ENCODE measurements around the gene DENND1A. TPM values are rescaled to one million over a fixed set of nuclear protein-coding genes. Genes with fewer than 3 reads are reported as not detected.
"Not testable (repeated sequence)": the region's sequence is repeated elsewhere in the genome, so short reads cannot be mapped to it uniquely, and the experiment has no call there.

Gene DENND1A
- polyA plus RNA-seq, 6 donors from 2014 or later: 4.0 to 9.5 (median 5.3) TPM

- DNase-seq (no peak), ATAC-seq (ENCODE audit: low read depth in 2 of 2) (no peak)
- no peaks in the 10 kb centered on the region for H3K36me3 Mint-ChIP-seq
- H3K27me3 Mint-ChIP-seq: peaks cover 15 to 39% (median 38%) of the 10 kb centered on the region in 3 donors
- no peak overlapping the region for H3K4me3 Mint-ChIP-seq
- peaks cover 9 to 18% (median 16%) of the 10 kb centered on the region in 3 donors for H3K4me1 Mint-ChIP-seq
- peak overlapping the region in 1 of 6 donors; percentile 53 for H3K27ac Mint-ChIP-seq
- peaks cover 0 to 4% (median 0%) of the 10 kb centered on the region in 7 donors for H3K9me3 Mint-ChIP-seq
These were observed 30.4 kb upstream of the DENND1A start for GRCh38 chr9:123960366-123960765.

GRCh38 chr9:123959787-123960186 is 29.9 kb upstream of the DENND1A start:
- H3K4me1 Mint-ChIP-seq: peaks cover 3 to 13% (median 10%) of the 10 kb centered on the region in 3 donors
- peaks cover 0 to 4% (median 0%) of the 10 kb centered on the region in 7 donors for H3K9me3 Mint-ChIP-seq
- ATAC-seq (ENCODE audit: low read depth in 2 of 2): no peak
- H3K27me3 Mint-ChIP-seq: peaks cover 9 to 43% (median 38%) of the 10 kb centered on the region in 3 donors
- no peaks in the 10 kb centered on the region for H3K36me3 Mint-ChIP-seq
- H3K27ac Mint-ChIP-seq: no peak overlapping the region
- no peak for DNase-seq
- H3K4me3 Mint-ChIP-seq: no peak overlapping the region

- Mint-ChIP-seq H3K27me3 (peaks cover 9 to 46% (median 38%) of the 10 kb centered on the region in 3 donors), H3K36me3 (no peaks in the 10 kb centered on the region), H3K4me1 (no peaks in the 10 kb centered on the region), H3K9me3 (peaks cover 0 to 4% (median 0%) of the 10 kb centered on the region in 7 donors), H3K4me3 (no peak overlapping the region), H3K27ac (no peak overlapping the region)
- no peak for ATAC-seq (ENCODE audit: low read depth in 2 of 2)
- no peak for DNase-seq
These were observed 27.8 kb upstream of the DENND1A start for GRCh38 chr9:123957731-123958130.

- Mint-ChIP-seq H3K27me3 (peaks cover 9 to 51% (median 38%) of the 10 kb centered on the region in 3 donors), H3K4me3 (no peak overlapping the region), H3K36me3 (no peaks in the 10 kb centered on the region), H3K9me3 (peaks cover 0 to 4% (median 0%) of the 10 kb centered on the region in 7 donors), H3K27ac (peak overlapping the region in 1 of 6 donors; percentile 54), H3K4me1 (no peaks in the 10 kb centered on the region)
- ATAC-seq (ENCODE audit: low read depth in 2 of 2): no peak
- DNase-seq: no peak
These were observed 27.3 kb upstream of the DENND1A start for GRCh38 chr9:123957168-123957721.

- ATAC-seq (ENCODE audit: low read depth in 2 of 2): no peak
- no peak overlapping the region for H3K27ac Mint-ChIP-seq
- DNase-seq: no peak
- H3K4me3 Mint-ChIP-seq: no peak overlapping the region
- no peaks in the 10 kb centered on the region for H3K36me3 Mint-ChIP-seq
- H3K27me3 Mint-ChIP-seq: peaks cover 13 to 46% (median 41%) of the 10 kb centered on the region in 3 donors
- peaks cover 0 to 4% (median 0%) of the 10 kb centered on the region in 7 donors for H3K9me3 Mint-ChIP-seq
- H3K4me1 Mint-ChIP-seq: no peaks in the 10 kb centered on the region
These were observed 25.7 kb upstream of the DENND1A start for GRCh38 chr9:123955637-123956036.

GRCh38 chr9:123954518-123955280 is 24.8 kb upstream of the DENND1A start:
- DNase-seq: no peak
- Mint-ChIP-seq H3K9me3 (no peaks in the 10 kb centered on the region), H3K27me3 (peaks cover 9 to 38% (median 35%) of the 10 kb centered on the region in 3 donors), H3K36me3 (no peaks in the 10 kb centered on the region), H3K27ac (no peak overlapping the region), H3K4me1 (no peaks in the 10 kb centered on the region), H3K4me3 (no peak overlapping the region)
- ATAC-seq (ENCODE audit: low read depth in 2 of 2): no peak

GRCh38 chr9:123952641-123953495 is 22.9 kb upstream of the DENND1A start:
- Mint-ChIP-seq H3K4me3 (no peak overlapping the region), H3K36me3 (no peaks in the 10 kb centered on the region), H3K9me3 (no peaks in the 10 kb centered on the region), H3K27me3 (peaks cover 9 to 23% (median 19%) of the 10 kb centered on the region in 3 donors), H3K4me1 (no peaks in the 10 kb centered on the region), H3K27ac (no peak overlapping the region)
- no peak for DNase-seq
- ATAC-seq (ENCODE audit: low read depth in 2 of 2): no peak

GRCh38 chr9:123948286-123948685 is 18.4 kb upstream of the DENND1A start:
- no peaks in the 10 kb centered on the region for H3K4me1 Mint-ChIP-seq
- no peak overlapping the region for H3K27ac Mint-ChIP-seq

GRCh38 chr9:123947326-123947725 is 17.4 kb upstream of the DENND1A start:
- ATAC-seq (ENCODE audit: low read depth in 2 of 2) (no peak), DNase-seq (no peak)
- Mint-ChIP-seq H3K27ac (no peak overlapping the region), H3K4me3 (no peak overlapping the region), H3K4me1 (no peaks in the 10 kb centered on the region), H3K36me3 (no peaks in the 10 kb centered on the region), H3K9me3 (no peaks in the 10 kb centered on the region), H3K27me3 (peaks cover 5 to 12% (median 10%) of the 10 kb centered on the region in 3 donors)

More at GRCh38 chr9:123948286-123948685, 18.4 kb upstream of the DENND1A start:
- ATAC-seq (ENCODE audit: low read depth in 2 of 2): no peak
- Mint-ChIP-seq H3K27me3 (peaks cover 9 to 12% (median 11%) of the 10 kb centered on the region in 3 donors), H3K9me3 (no peaks in the 10 kb centered on the region), H3K4me3 (no peak overlapping the region), H3K36me3 (no peaks in the 10 kb centered on the region)
- no peak for DNase-seq

GRCh38 chr9:123946101-123946821 is 16.3 kb upstream of the DENND1A start:
- H3K9me3 Mint-ChIP-seq: no peaks in the 10 kb centered on the region

GRCh38 chr9:123945532-123945931 is 15.6 kb upstream of the DENND1A start:
- Mint-ChIP-seq H3K4me3 (no peak overlapping the region), H3K36me3 (no peaks in the 10 kb centered on the region), H3K27me3 (peaks cover 0 to 10% (median 7%) of the 10 kb centered on the region in 3 donors), H3K4me1 (no peaks in the 10 kb centered on the region), H3K27ac (no peak overlapping the region), H3K9me3 (no peaks in the 10 kb centered on the region)
- ATAC-seq (ENCODE audit: low read depth in 2 of 2) (no peak), DNase-seq (no peak)

More at GRCh38 chr9:123946101-123946821, 16.3 kb upstream of the DENND1A start:
- no peak for DNase-seq
- peaks cover 5 to 12% (median 7%) of the 10 kb centered on the region in 3 donors for H3K27me3 Mint-ChIP-seq
- ATAC-seq (ENCODE audit: low read depth in 2 of 2): no peak
- H3K27ac Mint-ChIP-seq: no peak overlapping the region
- H3K36me3 Mint-ChIP-seq: no peaks in the 10 kb centered on the region
- H3K4me3 Mint-ChIP-seq: no peak overlapping the region
- H3K4me1 Mint-ChIP-seq: no peaks in the 10 kb centered on the region

- not testable (repeated sequence) for ATAC-seq (ENCODE audit: low read depth in 2 of 2); H3K36me3 Mint-ChIP-seq; H3K9me3 Mint-ChIP-seq; H3K27ac Mint-ChIP-seq; H3K4me3 Mint-ChIP-seq; H3K4me1 Mint-ChIP-seq; DNase-seq; H3K27me3 Mint-ChIP-seq
These were observed 14.5 kb upstream of the DENND1A start for GRCh38 chr9:123944464-123944863.

GRCh38 chr9:123943671-123944070 is 13.7 kb upstream of the DENND1A start:
- Mint-ChIP-seq H3K27ac (no peak overlapping the region), H3K36me3 (no peaks in the 10 kb centered on the region), H3K4me1 (no peaks in the 10 kb centered on the region), H3K27me3 (peaks cover 3 to 14% (median 14%) of the 10 kb centered on the region in 3 donors), H3K4me3 (no peak overlapping the region), H3K9me3 (peaks cover 0 to 2% (median 0%) of the 10 kb centered on the region in 7 donors)
- ATAC-seq (ENCODE audit: low read depth in 2 of 2) (no peak), DNase-seq (no peak)

Measured in naive B cell (primary cell).